Activated T-cell treated with anti-CD3 and anti-CD28 coated beads for 24 hours (primary cell): ENCODE data around the gene MTPN.

Experiments
- DNase-seq: peaks from one replicate; pipeline ENCODE4 v3.0.0-alpha.2; 2020; ENCODE audit warnings: low read depth

Gene MTPN

DNA sequence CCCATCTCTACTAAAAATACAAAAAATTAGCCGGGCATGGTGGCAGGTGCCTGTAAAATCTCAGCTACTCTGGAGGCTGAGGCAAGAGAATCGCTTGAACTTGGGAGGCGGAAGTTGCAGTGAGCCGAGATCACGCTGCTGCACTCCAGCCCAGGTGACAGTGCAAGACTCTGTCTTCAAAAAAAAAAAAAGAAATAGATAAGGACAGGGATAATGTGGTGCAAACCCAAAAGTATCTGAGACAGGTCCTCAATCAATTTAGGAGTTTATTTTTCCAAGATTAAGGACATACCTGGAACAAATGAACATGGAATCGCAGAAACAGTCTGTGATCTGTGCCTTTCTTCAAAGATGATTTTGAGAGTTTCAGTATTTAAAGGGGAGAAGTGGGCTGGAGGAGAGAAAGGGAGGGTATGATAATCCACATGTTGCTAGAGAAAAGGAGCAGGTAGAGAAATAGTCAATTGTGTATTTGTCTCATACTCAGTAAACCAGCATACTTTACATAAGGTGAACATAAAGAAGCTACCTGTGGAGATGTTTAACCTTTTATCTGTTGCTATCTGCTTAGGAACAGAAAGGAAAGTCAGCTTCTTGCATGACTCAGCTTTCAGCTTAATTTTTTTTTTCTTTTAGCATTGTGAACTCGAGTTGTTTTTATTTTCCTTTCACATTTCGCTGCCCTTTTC lies 4.9 kb upstream of the MTPN start:
- no peak for DNase-seq

DNA sequence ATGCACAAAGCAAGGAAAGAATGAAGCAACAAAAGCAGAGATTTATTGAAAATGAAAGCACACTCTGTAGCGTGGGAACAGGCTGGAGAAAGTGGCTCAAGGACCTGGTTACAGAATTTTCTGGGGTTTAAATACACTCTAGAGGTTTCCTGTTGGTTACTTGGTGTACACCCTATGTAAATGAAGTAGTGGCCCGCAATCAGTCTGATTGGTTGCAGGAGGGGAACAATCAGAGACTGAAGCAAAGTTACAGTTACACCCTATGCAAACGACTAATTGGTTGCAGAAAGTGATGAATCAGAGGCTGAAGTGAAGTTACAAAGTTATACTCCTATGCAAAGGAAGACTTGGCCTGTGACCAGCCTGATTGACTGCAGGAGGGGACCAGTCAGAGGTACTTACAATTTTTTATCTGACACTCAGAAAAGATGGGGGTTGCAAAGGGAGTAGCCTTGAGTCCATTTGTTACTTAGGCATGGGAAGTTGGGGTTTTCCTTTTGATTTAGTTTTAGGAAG lies 3.6 kb upstream of the MTPN start:
- DNase-seq, result peak; percentile 38

DNA sequence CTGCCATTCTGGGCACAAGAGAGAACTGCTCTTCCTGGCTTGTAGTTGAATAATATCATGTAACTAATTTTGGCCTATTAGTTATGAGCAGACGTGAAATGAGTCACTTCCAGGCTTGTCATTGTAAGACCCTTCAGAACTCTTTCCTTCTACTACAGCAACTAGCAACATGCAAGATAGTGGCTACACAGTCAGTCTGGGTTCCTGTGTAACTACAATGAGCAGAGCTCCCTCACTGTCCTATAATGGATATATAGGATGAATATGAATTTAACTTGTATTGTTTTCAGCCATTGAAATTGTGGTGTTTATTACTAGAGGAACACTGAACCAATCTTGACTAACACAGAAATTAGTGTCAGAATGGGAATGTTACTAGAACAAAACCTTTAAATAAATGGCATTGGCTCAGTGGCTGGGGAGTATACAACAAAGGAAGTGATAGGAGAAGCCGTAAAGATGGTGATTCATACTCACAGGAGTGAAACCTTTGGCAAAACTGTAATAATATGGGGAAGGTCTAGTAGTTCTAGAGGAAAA lies 2.9 kb upstream of the MTPN start:
- DNase-seq, result no peak

DNA sequence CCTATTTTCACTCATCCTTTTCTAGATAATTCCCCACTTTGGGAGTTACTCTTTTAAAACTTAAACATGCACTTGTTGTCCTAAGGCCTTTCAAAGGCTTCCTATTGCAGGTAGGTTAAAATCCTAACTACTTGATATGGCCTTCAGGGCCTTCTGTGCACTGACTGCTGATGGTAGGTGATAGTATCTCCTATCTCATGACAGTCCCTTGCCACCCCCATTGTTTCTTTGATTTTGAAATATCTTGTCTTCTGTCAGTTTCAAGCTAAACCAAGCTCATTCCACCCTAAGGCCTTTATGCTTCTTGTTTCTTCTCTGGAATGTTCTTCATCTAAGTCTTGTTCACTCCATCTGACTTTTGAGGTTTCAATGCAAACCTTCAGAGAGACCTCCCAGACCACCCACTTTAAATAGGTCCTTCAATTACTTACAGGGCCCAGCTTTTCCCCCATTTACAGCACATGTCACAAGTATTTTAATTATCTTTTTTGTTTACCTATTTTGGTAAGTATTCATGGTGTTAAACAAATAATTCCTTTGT lies 2.4 kb upstream of the MTPN start:
- no peak for DNase-seq

DNA sequence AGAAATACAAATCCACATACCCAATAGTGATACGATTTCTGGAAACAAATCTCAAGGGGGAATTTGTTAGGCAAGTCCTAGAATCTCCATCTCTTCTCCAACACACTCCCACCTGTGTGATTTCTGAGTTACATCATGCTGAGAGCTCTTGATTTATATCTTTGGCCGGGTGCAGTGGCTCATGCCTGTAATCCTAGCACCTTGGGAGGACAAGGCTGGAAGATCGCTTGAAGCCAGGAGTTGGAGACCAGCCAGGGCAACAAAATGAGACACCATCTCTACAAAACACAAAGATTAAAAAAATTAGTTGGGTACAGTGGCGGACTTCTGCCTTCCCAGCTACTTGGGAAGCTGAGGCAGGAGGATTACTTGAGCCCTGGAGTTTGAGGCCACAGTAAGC lies 1.5 kb upstream of the MTPN start:
- no peak for DNase-seq

DNA sequence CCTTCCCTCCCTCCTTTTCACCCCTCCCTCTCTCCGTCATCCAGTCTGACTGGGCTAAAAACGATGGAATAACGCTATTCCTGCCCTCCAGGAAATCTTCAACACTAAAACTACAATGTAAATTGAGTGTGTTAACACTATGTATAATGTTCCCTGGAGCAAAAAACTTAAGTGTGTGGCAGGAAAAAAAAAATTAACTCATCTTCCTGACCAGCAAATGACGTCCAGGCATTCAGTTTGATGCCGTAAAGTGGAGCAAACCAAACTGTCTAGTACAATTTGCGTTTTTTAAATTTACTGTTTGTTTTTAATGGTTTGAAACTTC lies 545 bp upstream of the MTPN start:
- no peak for DNase-seq

DNA sequence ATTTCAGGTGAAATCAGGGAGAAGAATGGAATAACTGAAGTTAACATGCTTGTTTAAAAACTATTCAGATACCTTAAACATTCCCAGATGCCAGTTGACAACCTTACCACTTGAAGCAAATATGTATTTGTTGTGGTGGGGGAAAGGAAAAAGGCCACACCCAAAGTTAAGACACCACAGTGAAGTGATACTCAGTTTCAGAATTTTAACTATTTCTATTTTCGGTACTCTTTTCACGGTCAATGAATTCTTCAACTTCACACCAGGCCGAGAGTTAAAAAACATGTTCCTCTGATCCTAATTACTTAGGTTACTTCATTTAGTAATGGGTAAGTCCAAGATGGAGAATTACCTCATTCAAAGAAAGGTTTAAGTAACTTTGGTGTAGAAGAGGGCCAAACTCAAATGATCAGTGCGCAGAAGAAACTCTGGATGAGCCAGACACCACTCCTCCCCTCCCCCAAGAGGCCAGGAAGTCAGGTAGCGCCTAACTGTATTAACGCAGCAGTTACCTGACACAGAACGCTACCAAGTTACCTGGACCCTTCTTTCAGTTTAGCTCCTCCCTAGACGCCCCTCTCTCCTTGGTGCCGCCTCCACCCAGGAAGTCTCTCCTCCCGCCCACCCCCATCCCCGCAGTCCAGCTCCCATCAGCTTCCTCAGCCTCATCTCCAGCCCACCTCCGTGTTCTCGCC lies 700 bp downstream of the MTPN start:
- peak; percentile 11 for DNase-seq

DNA sequence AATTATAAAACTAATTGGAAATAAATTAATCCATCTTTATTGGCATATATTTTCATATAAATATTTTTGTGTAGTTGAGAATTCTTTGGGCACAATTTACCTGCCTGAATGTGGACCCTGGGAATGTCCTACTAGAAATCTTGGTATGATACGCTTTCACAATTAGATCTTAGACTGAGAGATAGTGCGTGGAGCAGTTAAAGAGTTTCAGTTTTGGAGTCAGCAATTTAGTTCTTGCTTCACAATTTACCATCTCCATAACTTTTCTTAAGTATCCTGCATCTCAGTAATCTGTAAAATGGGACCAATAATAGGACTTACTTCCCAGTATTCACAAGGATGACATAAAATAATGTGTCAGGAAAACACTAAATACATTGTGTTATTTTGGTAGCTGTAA lies 2.0 kb downstream of the MTPN start:
- DNase-seq, result no peak

DNA sequence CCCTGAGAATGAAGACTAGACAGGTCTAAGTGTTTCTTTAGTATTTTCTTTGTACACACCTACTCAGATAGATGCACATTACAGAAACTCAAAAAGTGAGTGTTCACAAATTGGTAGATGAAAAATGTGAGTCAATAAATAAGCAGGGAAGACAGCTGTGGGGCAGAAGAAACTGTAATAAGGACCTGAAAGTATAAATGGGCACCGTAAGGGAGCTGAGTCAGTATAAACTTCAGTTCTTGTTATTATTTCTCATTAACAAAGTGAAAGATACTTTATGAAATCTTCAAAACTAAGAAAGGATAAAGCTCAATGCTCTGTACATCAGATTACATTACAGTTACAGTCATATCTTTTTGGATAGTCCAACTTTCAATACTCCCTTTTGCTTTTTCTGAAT lies 2.5 kb downstream of the MTPN start:
- no peak for DNase-seq

DNA sequence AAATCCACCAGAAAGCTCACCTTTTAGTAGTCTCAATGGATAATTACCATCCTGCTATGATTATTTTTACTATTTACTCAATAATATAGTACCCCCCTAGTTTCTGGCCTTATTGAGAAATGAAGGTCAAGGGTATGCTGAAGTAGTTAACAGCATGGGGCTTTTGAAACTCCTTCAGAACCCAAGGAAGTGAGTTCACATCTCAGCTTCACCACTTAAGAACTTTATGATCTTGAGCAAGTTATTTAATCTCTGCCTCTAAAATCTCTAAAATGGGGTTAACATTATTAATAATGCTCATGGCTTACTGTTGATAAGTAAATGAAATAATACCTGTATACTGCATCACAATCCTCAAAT lies 5.8 kb downstream of the MTPN start:
- DNase-seq, result no peak

DNA sequence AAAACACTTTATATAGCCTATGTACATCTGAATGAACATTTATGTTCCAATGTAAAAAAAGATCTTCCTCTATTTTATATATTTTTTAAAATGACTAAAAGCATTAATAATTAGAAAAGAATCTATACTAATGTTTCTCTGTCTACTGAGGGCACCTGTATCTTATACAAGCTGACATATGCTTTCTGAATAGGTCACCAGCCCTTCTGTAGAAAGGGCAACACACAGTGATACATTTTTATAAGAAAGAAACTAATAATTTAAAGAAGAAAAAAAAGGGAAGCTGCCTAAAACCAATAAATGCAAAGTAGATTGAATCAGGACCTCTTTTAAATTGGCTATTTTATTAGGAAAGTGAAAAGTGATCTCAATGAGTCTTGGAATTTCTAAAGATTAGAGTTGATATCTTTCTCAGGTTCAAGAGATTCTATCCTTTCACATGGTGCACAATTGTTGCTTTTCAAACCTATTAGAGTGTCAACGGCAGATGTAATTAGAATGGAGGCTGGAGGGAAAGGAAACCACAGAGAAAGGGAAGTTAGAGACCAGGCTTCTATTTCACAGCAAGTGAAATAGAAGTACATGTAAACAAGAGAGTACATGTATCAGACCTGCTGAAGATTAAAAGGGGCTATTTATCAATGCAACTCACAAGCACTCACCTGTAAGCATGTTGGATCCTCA lies 6.3 kb downstream of the MTPN start:
- no peak for DNase-seq

DNA sequence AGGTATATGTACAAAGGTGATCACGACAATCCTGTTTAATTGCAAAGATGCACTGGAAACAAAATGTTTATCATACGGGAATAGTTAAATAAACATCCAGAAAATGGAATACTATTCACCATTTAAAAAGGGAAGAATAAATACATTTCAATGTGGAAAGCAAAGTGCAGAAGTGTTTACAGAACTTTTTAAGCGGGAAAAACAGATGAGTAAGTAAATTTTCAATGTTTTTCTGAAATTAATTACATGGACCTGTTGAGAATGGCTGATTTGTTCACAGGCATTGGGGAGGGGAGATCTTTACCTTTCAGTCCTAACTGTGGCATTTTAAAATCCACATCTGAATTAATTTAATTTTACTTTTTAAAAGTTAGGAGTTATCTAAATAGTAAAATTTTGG lies 7.1 kb downstream of the MTPN start:
- DNase-seq, result no peak

DNA sequence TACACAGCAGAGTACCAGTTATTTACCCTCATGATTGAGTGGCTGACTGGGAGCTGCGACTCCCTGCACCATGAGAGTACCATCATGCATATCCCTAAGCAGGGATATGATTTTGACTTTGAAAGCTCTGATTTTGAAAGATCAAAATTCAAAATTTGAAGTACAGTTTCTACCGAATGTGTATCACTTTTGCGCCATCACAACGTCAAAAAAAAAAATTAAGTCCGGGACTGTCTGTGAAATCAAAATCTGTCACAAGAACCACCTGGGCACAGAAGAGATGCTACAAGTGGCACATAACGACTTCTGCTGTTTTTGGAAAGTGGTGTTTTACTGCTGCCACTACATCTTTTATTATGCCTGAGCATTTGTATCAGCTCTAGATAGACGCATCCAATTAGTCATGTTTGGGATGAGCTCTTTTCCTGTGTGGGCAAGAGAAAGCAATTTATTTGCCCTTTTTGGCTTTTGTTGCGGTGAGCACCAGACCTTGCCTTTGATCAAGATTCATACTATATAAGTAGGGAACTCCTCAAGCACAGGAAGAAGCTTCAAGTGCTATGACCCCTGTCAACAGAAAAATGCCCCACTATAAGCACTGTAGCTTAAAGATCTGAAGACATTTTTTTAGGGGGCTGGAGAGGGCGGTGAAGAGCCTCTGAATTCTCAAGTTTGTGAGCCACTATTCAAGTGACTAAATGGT lies 10.7 kb downstream of the MTPN start:
- DNase-seq, result no peak

DNA sequence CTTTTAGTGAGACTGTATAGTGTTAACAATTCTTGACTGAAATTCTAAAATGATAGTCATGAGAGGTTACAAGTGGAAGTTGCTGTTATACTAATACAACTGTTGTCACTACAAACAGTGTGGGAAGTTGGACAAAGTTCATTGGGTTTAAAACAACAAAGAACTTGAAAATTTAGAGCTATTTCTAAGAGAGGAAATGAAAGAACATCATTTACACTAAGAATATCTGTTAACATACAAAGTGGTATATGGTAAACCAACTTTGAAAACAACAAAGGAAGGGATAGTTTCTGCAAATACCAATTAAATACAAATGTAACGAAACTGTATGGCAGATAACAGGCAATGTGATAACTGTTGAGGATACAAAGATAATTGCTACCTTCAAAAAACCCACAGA lies 11.6 kb downstream of the MTPN start:
- no peak for DNase-seq

DNA sequence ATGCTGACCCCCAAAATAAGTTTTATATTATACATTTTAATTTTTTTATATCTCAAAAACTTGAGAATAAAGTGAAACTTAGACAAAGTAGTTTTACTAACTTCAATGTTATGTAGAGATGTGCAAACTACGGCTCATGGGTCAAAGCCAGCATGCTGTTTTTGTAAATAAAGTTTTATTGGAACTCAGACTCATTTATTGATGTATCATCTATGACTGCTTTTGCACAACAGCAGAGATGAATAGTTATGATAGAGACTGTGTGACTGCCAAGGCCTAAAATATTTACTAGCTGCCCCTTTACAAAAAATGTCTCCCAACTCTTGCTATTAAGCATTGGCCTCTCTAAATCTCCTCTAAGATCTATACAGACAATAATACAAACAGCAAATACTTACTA lies 12.4 kb downstream of the MTPN start:
- no peak for DNase-seq

DNA sequence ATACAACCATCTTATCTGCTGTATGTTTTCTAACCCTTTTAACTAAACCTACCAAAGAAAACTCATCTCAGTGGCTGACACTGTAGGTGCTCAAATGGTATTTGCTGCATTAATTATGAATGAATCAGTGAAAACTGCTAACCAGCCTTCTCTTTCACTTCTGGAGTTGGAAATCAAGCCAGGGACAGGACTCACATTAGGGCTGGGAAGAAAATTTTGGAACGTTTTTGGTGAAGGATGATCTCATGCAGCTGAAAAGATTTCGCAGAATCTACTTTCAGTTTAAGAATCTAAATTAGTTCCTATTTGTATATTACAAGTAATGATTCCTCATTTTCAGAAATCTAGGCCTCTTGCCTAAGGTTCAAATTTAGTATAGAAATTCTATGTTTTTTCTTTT lies 12.9 kb downstream of the MTPN start:
- no peak for DNase-seq

DNA sequence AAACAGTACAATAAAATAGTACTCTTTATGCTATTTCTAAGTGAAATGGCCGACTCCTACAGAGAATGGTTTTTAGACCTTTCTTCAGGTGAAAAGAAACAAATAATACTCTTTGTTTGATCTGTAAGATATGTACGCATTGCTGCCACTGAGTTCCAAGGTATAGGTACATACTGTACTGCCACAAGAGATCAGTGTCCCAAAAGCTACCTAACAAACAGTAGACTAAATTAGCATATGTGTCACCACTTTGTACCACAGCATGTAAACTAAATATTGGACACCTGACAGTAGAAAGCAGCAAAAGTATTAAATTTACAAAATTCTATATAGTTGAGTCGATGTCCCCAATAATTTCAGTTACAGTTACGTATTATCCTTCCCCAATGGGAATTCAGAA lies 14.4 kb downstream of the MTPN start:
- no peak for DNase-seq

DNA sequence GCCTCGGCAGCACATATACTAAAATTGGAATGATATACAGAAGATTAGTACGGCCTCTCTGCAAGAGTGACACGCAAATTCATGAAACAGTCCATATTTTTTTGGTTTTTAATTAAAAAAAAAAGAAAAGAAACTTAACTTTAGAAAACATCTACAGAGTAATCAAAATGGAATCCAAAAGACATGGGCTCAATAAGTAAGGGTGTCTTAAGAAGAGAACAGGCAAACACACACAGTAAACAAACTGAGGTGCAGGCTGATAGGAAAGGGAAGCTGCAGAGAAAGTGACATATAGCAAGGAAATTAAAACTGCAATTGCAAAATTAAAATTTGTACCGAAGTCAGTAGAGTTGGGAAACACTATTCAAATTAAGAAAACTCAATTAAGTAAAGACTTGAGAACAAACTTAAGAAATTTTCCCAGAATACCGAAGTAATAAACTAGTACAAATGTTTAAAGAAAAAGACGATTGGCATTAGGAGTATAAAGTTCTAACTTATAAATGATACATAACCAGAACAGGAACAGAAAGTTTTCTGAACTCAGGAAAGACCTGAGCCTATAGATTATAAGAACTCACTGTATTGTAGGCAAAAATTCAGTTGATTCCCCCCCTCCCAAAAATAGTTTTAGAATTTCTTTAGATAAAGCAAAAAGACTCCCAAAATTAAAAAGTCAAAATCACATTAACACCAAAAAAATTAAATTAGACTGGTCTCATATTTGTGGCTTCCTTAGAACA lies 16.3 kb downstream of the MTPN start:
- no peak for DNase-seq

DNA sequence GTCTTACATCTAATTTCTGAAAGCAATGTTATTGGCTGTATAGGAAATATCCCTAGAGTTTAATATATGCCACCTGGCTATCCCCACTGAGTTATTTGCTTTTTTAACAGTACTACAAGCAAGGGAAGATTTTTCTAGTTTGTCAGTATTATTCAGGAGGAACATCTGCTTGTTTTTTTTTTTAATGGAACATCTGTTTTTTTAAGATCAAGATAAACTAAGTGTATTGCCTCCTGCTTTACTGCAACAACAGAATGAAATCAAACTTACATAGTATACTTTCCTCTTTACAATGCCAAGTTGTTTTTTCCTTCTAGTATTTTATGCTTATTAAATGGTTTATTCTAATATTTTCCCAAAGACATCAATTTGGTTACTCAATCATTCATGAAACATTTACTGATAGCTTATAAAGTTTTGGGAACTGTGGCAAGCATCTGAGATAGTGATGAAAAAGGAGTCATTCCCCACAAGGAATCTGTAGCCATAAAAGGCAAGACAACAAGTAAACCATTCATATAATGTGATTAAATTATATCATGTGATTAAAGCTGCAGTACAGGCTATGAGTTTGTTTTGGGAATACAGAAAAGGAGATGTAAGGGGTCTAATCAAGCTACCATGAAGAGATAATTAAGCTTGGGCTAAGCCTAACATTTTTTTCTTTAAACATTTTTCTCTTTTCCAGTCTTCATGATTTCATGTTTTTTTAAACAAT lies 17.4 kb downstream of the MTPN start:
- DNase-seq, result no peak

DNA sequence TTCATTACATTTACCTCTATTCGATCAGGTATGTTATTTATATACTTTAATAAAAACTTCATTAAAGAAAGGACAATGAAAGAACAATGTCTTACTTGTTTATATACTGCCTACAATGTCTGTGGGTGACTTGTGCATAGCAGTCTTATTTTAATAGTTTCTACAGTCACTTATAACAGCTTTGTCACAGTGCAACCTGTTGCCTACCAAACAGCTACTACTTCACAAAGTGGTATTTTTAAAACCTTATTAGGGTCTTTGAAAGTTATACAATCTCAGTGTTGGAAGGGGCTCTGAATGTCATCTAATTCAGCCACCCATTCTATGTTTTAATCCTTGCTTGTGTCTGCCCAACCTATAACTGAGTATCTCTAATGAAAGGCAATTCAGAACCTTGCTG lies 19.0 kb downstream of the MTPN start:
- no peak for DNase-seq

DNA sequence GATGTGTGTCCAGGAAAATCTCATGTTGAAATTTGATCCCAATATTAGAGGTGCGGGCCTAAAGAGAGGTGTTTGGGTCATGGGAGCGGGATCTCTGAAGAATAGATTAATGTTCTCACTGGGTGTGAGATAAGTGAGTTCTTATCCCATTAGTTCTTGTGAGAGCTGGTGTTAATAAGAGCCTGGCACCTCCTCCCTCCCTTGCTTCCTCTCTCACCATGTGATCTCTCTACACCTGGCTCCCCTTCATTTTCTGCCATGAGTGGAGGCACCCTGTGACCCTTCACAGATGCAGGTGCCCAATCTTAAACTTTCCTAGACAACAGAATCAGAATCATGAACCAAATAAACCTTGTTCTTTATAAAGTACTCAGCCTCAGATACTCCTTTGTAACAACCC lies 19.5 kb downstream of the MTPN start:
- DNase-seq, result no peak
